ENCODE measurements around the gene CENPP. TPM values are rescaled to one million over a fixed set of nuclear protein-coding genes. Genes with fewer than 3 reads are reported as not detected.
"Not testable (repeated sequence)": the region's sequence is repeated elsewhere in the genome, so short reads cannot be mapped to it uniquely, and the experiment has no call there.

Gene CENPP
- polyA plus RNA-seq, 2 of the 4 experiments (the other 2 are of a cell fraction) = 7.2 to 13.4 TPM

DNA sequence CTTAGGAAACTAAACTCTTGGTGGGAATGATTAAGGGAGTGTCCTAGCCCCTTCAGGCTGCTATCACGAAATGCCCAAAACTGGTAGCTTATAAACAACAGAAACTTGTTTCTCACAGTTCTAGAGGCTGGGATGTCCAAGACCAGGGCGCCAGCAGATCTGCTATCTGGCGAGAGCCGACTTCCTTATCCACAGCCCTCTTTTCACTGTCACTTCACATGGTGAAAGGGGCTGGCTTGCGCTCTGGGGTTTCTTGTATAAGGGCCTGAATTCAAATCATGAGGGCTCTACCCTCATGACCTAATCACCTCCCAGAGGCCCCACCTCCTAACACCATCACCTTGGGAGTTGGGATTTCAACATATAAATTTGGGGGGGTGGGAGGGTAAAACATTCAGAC, 295.1 kb downstream of the CENPP start (continued):
- no peak for TF ChIP-seq SMC3 (IDR thresholded peaks at IDR 0.05)
- TF ChIP-seq, protein P1, sequence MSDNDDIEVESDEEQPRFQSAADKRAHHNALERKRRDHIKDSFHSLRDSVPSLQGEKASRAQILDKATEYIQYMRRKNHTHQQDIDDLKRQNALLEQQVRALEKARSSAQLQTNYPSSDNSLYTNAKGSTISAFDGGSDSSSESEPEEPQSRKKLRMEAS (IDR thresholded peaks at IDR 0.05) = no peak

DNA sequence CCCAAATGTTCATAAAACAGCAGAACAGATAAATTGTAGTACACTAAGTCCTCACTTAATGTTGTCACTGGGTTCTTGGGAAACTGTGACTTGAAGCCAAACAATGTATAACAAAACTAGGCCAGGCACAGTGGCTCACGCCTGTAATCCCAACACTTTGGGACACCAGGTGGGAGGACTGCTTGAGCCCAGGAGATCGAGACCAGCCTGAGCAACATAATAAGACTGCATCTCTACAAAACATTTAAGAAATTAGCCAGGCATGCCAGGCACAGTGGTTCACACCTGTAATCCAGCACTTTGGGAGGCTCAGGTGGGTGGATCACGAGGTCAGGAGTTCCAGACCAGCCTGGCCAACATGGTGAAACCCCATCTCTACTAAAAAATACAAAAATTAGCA, 298.2 kb downstream of the CENPP start:
- DNase-seq (ENCODE audit: low read depth in 1 of 2, low spot score in 1 of 2); H3K27ac ChIP-seq; H3K4me1 ChIP-seq; POLR2A ChIA-PET; H3K4me3 ChIP-seq; H3K9me3 ChIP-seq; H3K4me2 ChIP-seq; FAIRE-seq; ATAC-seq: not testable (repeated sequence)
- CTCF ChIA-PET = interaction anchor here (0.6 to 2.1 kb wide), 2 partner anchors 11 to 247 kb away, joined by 4 to 5 read pairs; no protein-coding TSS in a partner anchor
- WGBS (ENCODE audit: missing lambda C conversion rate) = 94% methylated on average over 3 of the region's 3 CpGs

DNA sequence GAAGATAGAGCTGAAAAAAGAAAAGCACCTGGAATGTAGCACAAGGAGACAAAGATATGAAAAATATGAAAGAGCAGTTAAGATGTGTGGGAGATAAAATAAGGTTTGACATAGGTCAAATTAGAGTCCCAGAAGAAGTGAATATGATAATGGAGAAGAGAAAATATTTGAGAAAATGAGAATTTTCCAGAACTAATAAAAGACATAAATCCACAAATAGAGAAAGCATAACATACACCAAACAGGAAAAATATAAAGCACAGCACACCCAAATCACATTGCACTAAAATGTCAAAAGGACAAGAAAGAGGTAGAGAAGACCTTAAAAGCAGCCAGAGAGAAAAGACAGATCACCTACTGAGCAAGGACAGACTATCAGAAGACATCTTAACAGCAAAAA, 300.7 kb downstream of the CENPP start:
- Histone ChIP-seq H3K4me3 (no peak overlapping the region), H3K4me1 (peaks cover 6% of the 10 kb centered on the region; the same call in 1 of the 3 replicates), H3K9me3 (no peaks in the 10 kb centered on the region), H3K4me2 (no peak overlapping the region), H3K27ac (no peak overlapping the region)
- ATAC-seq (no peak), FAIRE-seq (no peak), DNase-seq (ENCODE audit: low read depth in 1 of 2, low spot score in 1 of 2) (no peak)
- ChIA-PET CTCF (interaction anchor here (0.6 to 1.4 kb wide), 2 partner anchors 9 to 862 kb away, joined by 3 read pairs; no protein-coding TSS in a partner anchor), POLR2A (no interaction called here)
- TF ChIP-seq, protein P2, sequence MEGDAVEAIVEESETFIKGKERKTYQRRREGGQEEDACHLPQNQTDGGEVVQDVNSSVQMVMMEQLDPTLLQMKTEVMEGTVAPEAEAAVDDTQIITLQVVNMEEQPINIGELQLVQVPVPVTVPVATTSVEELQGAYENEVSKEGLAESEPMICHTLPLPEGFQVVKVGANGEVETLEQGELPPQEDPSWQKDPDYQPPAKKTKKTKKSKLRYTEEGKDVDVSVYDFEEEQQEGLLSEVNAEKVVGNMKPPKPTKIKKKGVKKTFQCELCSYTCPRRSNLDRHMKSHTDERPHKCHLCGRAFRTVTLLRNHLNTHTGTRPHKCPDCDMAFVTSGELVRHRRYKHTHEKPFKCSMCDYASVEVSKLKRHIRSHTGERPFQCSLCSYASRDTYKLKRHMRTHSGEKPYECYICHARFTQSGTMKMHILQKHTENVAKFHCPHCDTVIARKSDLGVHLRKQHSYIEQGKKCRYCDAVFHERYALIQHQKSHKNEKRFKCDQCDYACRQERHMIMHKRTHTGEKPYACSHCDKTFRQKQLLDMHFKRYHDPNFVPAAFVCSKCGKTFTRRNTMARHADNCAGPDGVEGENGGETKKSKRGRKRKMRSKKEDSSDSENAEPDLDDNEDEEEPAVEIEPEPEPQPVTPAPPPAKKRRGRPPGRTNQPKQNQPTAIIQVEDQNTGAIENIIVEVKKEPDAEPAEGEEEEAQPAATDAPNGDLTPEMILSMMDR (IDR thresholded peaks at IDR 0.05) = no peak
- no peak for TF ChIP-seq EHMT2 (IDR thresholded peaks at IDR 0.05; ENCODE audit: low read depth)
- TF ChIP-seq, protein P3, sequence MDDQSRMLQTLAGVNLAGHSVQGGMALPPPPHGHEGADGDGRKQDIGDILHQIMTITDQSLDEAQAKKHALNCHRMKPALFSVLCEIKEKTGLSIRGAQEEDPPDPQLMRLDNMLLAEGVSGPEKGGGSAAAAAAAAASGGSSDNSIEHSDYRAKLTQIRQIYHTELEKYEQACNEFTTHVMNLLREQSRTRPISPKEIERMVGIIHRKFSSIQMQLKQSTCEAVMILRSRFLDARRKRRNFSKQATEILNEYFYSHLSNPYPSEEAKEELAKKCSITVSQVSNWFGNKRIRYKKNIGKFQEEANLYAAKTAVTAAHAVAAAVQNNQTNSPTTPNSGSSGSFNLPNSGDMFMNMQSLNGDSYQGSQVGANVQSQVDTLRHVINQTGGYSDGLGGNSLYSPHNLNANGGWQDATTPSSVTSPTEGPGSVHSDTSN (IDR thresholded peaks at IDR 0.05) = no peak
- no peak for TF ChIP-seq POLR2AphosphoS2 (conservative IDR thresholded peaks at IDR 0.05; ENCODE audit: low read length)
- TF ChIP-seq GATA3 (IDR thresholded peaks at IDR 0.05; ENCODE audit: borderline replicate concordance) = no peak

DNA sequence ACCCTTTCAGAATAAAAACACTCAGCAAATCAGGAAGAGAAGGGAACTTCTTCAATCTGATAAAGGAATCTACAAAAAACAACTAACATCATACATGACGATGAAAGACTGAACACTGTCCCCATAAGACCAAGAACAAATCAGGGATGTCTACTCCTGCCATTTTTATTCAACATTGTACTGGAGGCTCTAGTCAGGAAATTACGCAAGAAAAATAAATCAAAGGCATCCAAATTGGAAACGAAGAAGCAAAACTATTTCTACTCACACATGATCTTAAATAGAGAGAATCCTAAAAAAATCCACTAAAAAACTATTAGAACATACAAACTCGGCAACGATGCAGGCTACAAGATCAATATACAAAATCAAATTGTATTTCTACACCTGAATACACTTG, 301.9 kb downstream of the CENPP start:
- 90% methylated on average over 5 of the region's 5 CpGs for WGBS (ENCODE audit: missing lambda C conversion rate)
- no peak overlapping the region for H3K4me3 ChIP-seq
- FAIRE-seq (no peak), DNase-seq (ENCODE audit: low read depth in 1 of 2, low spot score in 1 of 2) (no peak), ATAC-seq (no peak)
- H3K27ac ChIP-seq = no peak overlapping the region
- ChIA-PET CTCF (no interaction called here), POLR2A (no interaction called here)
- TF ChIP-seq HOXB13 (CRISPR knock-in tag; IDR thresholded peaks at IDR 0.05; ENCODE audit: low read depth) = no peak
- TF ChIP-seq CEBPB (IDR thresholded peaks at IDR 0.05) = peak in 1 of 2 experiments; percentile 8; a peak in 1 of 4 replicates
- no peak overlapping the region for H3K4me2 ChIP-seq
- no peaks in the 10 kb centered on the region for H3K9me3 ChIP-seq
- H3K4me1 ChIP-seq = peaks cover 6% of the 10 kb centered on the region; the same call in 1 of the 3 replicates

DNA sequence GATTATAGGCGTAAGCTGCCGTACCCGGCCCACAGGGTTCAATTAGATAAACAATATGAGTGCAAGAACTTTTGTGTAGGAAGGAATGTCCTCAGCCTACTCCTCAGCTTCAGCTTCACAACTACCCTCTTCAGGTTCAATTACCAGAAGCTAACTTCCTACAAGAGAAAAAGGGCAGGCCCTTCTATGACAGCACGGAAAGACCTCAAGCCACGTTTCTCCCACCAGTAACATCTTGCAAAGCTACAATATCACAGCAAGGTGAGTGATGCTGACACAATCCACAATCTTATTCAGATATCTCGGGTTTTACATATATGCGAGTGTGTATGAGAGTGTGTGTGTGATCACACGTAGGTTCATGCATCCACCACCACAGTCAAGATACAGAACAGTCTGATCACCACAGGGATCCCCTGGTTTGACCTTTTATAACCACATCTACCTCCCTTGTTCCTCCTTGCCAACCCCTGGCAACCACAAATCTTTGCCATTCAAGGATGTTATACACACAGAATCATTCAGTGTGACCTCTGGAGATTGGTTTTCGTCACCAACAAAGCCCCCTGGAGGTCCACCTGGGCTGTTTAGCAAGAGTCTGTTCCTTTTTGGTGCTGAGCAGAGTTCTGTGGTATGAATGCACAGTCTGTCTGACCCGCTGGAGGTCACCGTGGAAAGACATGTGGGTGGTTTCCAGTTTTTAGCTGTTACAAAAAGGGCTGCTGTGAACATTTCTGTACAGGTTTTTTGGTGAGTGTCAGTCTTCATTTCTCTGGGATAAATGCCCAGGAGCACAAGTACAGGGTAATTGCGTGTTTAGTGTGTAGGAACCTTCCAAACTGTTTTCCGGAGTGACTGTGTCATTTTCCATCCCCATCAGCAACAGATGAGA, 305.9 kb downstream of the CENPP start:
- Histone ChIP-seq H3K27ac (no peak overlapping the region), H3K9me3 (no peaks in the 10 kb centered on the region), H3K4me2 (no peak overlapping the region), H3K4me3 (no peak overlapping the region), H3K4me1 (no peaks in the 10 kb centered on the region)
- CTCF ChIA-PET = interaction anchor here (0.5 to 7.4 kb wide), 7 partner anchors 13 to 494 kb away, joined by 3 to 129 read pairs (median 4); no protein-coding TSS in a partner anchor
- ATAC-seq = no peak
- POLR2A ChIA-PET = no interaction called here
- TF ChIP-seq SREBF2 (IDR thresholded peaks at IDR 0.05) = no peak
- no peak for TF ChIP-seq PHF8 (IDR thresholded peaks at IDR 0.05; ENCODE audit: borderline replicate concordance, low read depth)
- no peak for TF ChIP-seq FOSB (CRISPR knock-in tag; IDR thresholded peaks at IDR 0.05)
- TF ChIP-seq RFX5 (IDR thresholded peaks at IDR 0.05) = peak; percentile 64; the same call in 1 of the 2 replicates
- no peak for FAIRE-seq
- 95% methylated on average over 13 of the region's 13 CpGs for WGBS (ENCODE audit: missing lambda C conversion rate)
- DNase-seq (ENCODE audit: low read depth in 1 of 2, low spot score in 1 of 2) = no peak

Measured in A549 (cell line).